ENCODE measurements around the gene TPH2.

The TPH2 gene

DNA sequence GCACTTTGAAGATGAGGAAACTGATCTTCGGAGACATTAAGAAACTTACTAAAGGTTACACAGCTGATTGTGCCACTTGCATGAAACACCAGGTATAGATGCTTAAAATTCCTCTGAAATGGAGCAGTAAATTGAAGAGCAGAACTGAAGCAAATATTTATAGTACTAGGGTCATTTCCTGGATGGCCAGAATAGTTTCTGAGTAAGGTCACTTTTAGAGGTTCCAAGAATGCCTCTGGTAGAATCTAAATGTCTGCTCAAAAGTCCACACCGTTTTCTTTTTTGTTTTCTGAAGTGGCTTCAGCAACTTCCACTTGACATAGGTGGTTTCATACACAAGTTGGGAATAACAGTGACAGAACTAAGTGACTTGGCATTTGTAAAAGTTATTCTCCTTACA, 19.4 kb downstream of the TPH2 start:
- TF ChIP-seq, protein P1, sequence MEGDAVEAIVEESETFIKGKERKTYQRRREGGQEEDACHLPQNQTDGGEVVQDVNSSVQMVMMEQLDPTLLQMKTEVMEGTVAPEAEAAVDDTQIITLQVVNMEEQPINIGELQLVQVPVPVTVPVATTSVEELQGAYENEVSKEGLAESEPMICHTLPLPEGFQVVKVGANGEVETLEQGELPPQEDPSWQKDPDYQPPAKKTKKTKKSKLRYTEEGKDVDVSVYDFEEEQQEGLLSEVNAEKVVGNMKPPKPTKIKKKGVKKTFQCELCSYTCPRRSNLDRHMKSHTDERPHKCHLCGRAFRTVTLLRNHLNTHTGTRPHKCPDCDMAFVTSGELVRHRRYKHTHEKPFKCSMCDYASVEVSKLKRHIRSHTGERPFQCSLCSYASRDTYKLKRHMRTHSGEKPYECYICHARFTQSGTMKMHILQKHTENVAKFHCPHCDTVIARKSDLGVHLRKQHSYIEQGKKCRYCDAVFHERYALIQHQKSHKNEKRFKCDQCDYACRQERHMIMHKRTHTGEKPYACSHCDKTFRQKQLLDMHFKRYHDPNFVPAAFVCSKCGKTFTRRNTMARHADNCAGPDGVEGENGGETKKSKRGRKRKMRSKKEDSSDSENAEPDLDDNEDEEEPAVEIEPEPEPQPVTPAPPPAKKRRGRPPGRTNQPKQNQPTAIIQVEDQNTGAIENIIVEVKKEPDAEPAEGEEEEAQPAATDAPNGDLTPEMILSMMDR (conservative IDR thresholded peaks at IDR 0.05; ENCODE audit: low read depth, low read length), result no peak
- no peak overlapping the region for H3K4me3 ChIP-seq (ENCODE audit: low read depth, low read length)
- DNase-seq (ENCODE audit: low read depth), result peak; percentile 33

DNA sequence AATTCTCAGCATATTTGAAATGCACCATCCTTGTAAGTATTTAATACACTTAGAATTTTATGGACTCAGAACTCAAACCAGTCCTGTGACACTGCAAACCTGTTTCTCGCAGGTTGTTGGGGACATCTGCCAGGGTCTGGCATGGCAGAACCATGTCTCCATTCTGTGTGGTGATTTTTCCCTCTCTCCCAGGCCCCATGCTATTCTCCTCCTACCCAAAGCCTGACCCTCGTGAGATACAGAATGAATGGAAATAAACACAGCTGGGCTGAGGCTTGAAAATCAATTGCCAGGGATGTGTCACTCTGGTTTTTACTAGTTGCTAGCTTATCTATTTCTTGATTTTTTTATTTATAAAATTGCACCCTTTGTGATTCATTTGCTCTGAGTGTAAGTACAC, 19.8 kb downstream of the TPH2 start:
- no peak overlapping the region for H3K4me3 ChIP-seq (ENCODE audit: low read depth, low read length)
- TF ChIP-seq, protein P1 (conservative IDR thresholded peaks at IDR 0.05; ENCODE audit: low read depth, low read length), result no peak
- DNase-seq (ENCODE audit: low read depth), result peak; percentile 3

DNA sequence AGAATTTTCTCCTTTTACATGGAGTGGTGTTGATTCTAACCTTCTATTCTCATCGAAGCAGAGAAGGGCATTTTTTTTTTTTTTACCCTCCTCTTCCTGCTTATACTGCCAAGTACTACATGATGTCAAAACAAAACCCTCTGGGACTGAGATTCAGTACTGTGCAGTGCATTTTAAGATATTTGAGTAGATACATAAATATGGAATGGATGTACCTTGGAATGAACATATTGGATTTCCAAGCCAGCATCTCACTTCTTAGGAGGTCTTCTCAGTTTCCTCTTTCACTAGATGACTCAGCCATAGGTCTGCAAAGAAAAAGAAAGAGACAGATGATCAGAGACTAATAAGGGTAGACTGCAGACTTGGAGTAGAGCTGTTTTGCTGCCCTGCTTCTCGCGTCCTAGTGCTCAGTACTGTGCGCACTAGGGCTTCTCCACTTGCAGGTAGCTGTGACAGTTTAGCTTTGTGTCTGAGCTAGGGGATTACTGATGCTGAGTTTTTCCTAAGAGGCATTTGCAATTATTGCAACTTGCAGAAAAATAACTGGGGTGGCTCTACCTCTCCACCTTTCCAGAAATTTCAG, 20.4 kb downstream of the TPH2 start:
- no peak overlapping the region for H3K4me3 ChIP-seq (ENCODE audit: low read depth, low read length)
- DNase-seq (ENCODE audit: low read depth), result peak; percentile 41
- TF ChIP-seq, protein P1 (conservative IDR thresholded peaks at IDR 0.05; ENCODE audit: low read depth, low read length), result no peak

DNA sequence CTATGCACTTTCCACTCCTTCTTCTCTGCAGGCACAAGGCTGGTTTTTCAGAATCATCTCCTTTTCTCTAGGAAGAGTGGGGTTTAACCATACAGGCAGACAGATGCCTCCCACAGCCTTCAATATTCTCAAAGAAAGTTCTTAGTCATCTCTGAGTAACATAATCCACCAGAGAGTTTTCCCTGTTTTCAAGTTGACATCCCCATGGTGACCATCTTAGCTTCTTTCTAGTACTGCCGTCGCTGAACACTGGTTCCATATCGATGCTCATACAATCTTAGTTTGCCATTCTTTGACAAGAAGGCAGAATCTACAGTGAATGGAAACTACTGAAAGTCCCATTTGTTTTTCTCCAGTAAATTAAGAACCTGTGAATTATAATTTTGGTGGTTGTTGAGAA, 28.6 kb downstream of the TPH2 start:
- TF ChIP-seq, protein P1 (conservative IDR thresholded peaks at IDR 0.05; ENCODE audit: low read depth, low read length), result no peak
- no peak for DNase-seq (ENCODE audit: low read depth)
- H3K4me3 ChIP-seq (ENCODE audit: low read depth, low read length), result no peak overlapping the region

DNA sequence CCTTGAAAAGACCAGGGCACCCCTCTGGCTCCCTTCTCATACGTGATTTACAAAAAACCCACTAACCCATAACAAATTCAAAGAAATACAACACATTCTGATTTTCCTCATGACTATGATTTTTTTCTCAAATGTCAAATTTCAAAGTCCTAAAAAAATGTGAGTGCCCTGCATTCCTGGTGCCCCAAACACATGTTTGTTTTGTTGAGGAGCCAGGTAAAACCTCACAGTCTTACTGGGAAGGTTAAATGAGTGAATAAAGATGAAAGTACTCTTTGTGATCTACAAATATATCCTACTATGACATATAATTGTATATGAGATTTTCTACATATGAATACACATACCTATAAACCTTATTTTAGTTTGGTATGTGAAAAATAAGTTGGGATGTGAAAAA, 30.7 kb downstream of the TPH2 start:
- DNase-seq (ENCODE audit: low read depth), result no peak
- H3K4me3 ChIP-seq (ENCODE audit: low read depth, low read length), result no peak overlapping the region
- TF ChIP-seq, protein P1 (conservative IDR thresholded peaks at IDR 0.05; ENCODE audit: low read depth, low read length), result no peak

DNA sequence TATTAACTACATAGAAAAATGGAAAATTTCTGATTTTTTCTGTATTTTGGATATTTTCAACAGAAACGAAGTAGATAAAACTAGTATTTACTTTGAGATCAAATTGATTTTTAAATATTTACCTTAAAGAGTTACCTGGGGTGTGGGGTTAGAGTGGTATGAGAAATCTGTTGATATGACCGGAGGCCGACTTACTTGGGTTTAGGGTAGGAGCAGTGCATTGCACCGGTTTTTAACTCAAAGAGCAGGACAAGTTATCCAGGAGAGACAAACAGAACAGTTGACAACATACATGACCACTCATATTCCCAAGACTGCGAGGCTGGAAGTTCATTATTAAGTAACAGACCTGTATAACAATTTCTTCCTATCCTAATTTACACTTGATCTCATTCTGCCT, 31.4 kb downstream of the TPH2 start:
- TF ChIP-seq, protein P1 (conservative IDR thresholded peaks at IDR 0.05; ENCODE audit: low read depth, low read length), result no peak
- DNase-seq (ENCODE audit: low read depth), result no peak
- no peak overlapping the region for H3K4me3 ChIP-seq (ENCODE audit: low read depth, low read length)

DNA sequence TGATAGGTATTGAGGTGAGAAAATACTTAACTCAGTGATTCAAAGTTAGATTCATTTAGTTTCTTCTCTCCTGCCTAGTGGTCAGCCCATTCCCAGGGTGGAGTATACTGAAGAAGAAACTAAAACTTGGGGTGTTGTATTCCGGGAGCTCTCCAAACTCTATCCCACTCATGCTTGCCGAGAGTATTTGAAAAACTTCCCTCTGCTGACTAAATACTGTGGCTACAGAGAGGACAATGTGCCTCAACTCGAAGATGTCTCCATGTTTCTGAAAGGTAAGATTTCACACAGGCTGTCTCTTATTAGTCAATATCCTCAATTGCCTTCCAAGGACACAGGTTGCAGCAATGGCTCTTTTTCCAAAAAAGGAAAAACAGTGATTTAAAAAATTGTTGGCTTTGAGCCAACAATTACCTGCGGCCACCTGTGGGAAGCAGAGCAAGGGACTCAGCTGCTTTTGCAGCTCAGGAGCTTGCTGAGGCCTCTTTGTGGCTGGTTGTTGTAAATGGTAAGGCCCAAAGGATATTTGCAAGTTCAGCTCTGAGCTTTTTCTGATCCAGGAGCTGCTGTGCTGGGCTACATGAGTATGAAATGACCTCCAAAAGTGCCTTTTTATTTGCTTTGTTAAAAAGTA, 33.9 kb downstream of the TPH2 start:
- no peak overlapping the region for H3K4me3 ChIP-seq (ENCODE audit: low read depth, low read length)
- TF ChIP-seq, protein P1 (conservative IDR thresholded peaks at IDR 0.05; ENCODE audit: low read depth, low read length), result no peak
- no peak for DNase-seq (ENCODE audit: low read depth)

Measured in choroid plexus epithelial cell (primary cell).